CD14-positive monocyte (primary cell): ENCODE measurements around the gene IGSF9. TPM values are rescaled to one million over a fixed set of nuclear protein-coding genes. Genes with fewer than 3 reads are reported as not detected.

Experiments used
- DNase-seq, 3 donors: peaks; one replicate each; pipeline ENCODE4 v3.0.0-alpha.2; 2011 to 2022
- H2AFZ ChIP-seq: 2 replicates; pipeline ENCODE4 v1.6.0; 2012; ENCODE audit warnings: mild to moderate bottlenecking, low read depth, low read length, inconsistent platforms; ENCODE audit not compliant: insufficient read depth, poor library complexity, severe bottlenecking
- H3K27ac ChIP-seq, 2 donors: 1 replicate in 1 of 2; 2 replicates in 1 of 2; pipeline ENCODE4 v1.5.1; 2012 to 2013; ENCODE audit warnings: low read length in 2 of 2, control low read depth in 1 of 2, inconsistent platforms in 1 of 2, low read depth in 1 of 2, mild to moderate bottlenecking in 1 of 2
- H3K27me3 ChIP-seq, 2 donors: one replicate each; pipeline versions ENCODE4 v1.6.0 to v1.6.1; 2011 to 2013; ENCODE audit warnings: low read length in 2 of 2; ENCODE audit not compliant: control insufficient read depth in 2 of 2, insufficient read depth in 2 of 2
- H3K36me3 ChIP-seq, 2 donors: replicated peaks in 1 of 2; 1 replicate in 1 of 2; 2 replicates in 1 of 2; pipeline versions ENCODE4 v1.5.1 to v1.6.1; 2012 to 2013; ENCODE audit warnings: low read length in 2 of 2, control low read depth in 1 of 2, inconsistent platforms in 1 of 2, mild to moderate bottlenecking in 1 of 2; ENCODE audit not compliant: insufficient read depth in 2 of 2, control insufficient read depth in 1 of 2
- H3K4me1 ChIP-seq, 2 donors: 1 replicate in 1 of 2; 2 replicates in 1 of 2; pipeline versions ENCODE4 v1.5.1 to v1.6.1; 2012 to 2013; ENCODE audit warnings: low read length in 2 of 2, control low read depth in 1 of 2, inconsistent platforms in 1 of 2, mild to moderate bottlenecking in 1 of 2, moderate library complexity in 1 of 2; ENCODE audit not compliant: insufficient read depth in 2 of 2, control insufficient read depth in 1 of 2
- H3K4me2 ChIP-seq: replicated peaks from 2 replicates; pipeline ENCODE3; 2012; ENCODE audit warnings: low read length, moderate library complexity, mild to moderate bottlenecking; ENCODE audit not compliant: poor library complexity, severe bottlenecking; ENCODE audit errors: extremely low read depth
- H3K4me3 ChIP-seq, 3 experiments: fragments of 200-600 bp in 1 of 3; sonication (generic) in 1 of 3; replicated peaks in 1 of 3; 1 replicate in 2 of 3; 2 replicates in 1 of 3; pipeline ENCODE4 v1.5.1; 2011 to 2013; ENCODE audit warnings: low read length in 3 of 3, mild to moderate bottlenecking in 3 of 3, control low read depth in 2 of 3, low read depth in 2 of 3, inconsistent platforms in 1 of 3, moderate library complexity in 1 of 3
- H3K79me2 ChIP-seq: 2 replicates; pipeline ENCODE4 v1.6.0; 2012; ENCODE audit warnings: mild to moderate bottlenecking, control low read depth, inconsistent platforms, low read length, moderate library complexity; ENCODE audit not compliant: insufficient read depth
- H3K9ac ChIP-seq: 2 replicates; pipeline ENCODE4 v1.6.0; 2017; ENCODE audit warnings: low read length, mild to moderate bottlenecking; ENCODE audit not compliant: insufficient read depth, poor library complexity, severe bottlenecking
- H3K9me3 ChIP-seq, 2 donors: replicated peaks in 1 of 2; 1 replicate in 1 of 2; 2 replicates in 1 of 2; pipeline versions ENCODE4 v1.5.1 to v1.6.1; 2012 to 2013; ENCODE audit warnings: low read length in 2 of 2, control low read depth in 1 of 2; ENCODE audit not compliant: control insufficient read depth in 1 of 2, insufficient read depth in 1 of 2
- H4K20me1 ChIP-seq: 2 replicates; pipeline ENCODE4 v1.6.0; 2012; ENCODE audit warnings: mild to moderate bottlenecking, low read length, control low read depth, moderate library complexity; ENCODE audit not compliant: insufficient read depth
- H3K27ac Mint-ChIP-seq, 7 donors: one replicate each; pipeline ENCODE4 v1.8.0; 2020; ENCODE audit warnings: mild to moderate bottlenecking in 7 of 7, mixed read lengths in 7 of 7, moderate library complexity in 6 of 7, inconsistent platforms in 2 of 7
- H3K27me3 Mint-ChIP-seq, 3 donors: one replicate each; pipeline ENCODE4 v1.8.0; 2021 to 2022; ENCODE audit warnings: low read depth in 3 of 3, mild to moderate bottlenecking in 3 of 3, mixed read lengths in 3 of 3, moderate library complexity in 3 of 3, inconsistent platforms in 1 of 3
- H3K36me3 Mint-ChIP-seq, 2 donors: one replicate each; pipeline ENCODE4 v1.8.0; 2020; ENCODE audit warnings: mixed read lengths in 2 of 2, inconsistent platforms in 1 of 2, mild to moderate bottlenecking in 1 of 2
- H3K4me1 Mint-ChIP-seq: one replicate; pipeline ENCODE4 v1.8.0; 2020; ENCODE audit warnings: mild to moderate bottlenecking, mixed read lengths
- H3K4me3 Mint-ChIP-seq, 2 donors: one replicate each; pipeline ENCODE4 v1.8.0; 2020; ENCODE audit warnings: mild to moderate bottlenecking in 2 of 2, mixed read lengths in 2 of 2, moderate library complexity in 1 of 2
- H3K9me3 Mint-ChIP-seq, 7 donors: one replicate each; pipeline ENCODE4 v1.8.0; 2020 to 2022; ENCODE audit warnings: mixed read lengths in 7 of 7, mild to moderate bottlenecking in 6 of 7, moderate library complexity in 6 of 7, inconsistent platforms in 2 of 7
- WGBS: methylation state at CpG from one replicate; pipeline ENCODE4 v1.1.5; 2013; ENCODE audit warnings: missing lambda C conversion rate; ENCODE audit not compliant: insufficient coverage; 5-methylcytosine and 5-hydroxymethylcytosine counted together
- intact Hi-C, 2 donors: fragments of 100-400 bp; cut with micrococcal nuclease; formaldehyde crosslinking; loops; one replicate each; pipeline versions ENCODE4 v1.15.0 to v1.15.1; 2023
- polyA plus RNA-seq, 3 donors: library from polyadenylated mRNA; depleted of rRNA in 1 of 3; unstranded in 2 of 3; stranded (reverse) in 1 of 3; fragments of 300-500 nt in 2 of 3; fragments of >200 nt in 1 of 3; fragmentation: Illumina TruSeq in 2 of 3; gene quantifications; 1 replicate in 2 of 3; 2 replicates in 1 of 3; pipeline ENCODE4 v1.2.3, GENCODE V29; 2012 to 2021
- TF ChIP-seq, protein P1 (sequence below): fragments of 200-600 bp; IDR thresholded peaks from one replicate; pipeline ENCODE4 v1.8.0; 2022; ENCODE audit warnings: antibody characterized with exemption, mild to moderate bottlenecking

Gene IGSF9
- polyA plus RNA-seq, 3 donors, result 0.04 TPM; not detected in 2

DNA sequence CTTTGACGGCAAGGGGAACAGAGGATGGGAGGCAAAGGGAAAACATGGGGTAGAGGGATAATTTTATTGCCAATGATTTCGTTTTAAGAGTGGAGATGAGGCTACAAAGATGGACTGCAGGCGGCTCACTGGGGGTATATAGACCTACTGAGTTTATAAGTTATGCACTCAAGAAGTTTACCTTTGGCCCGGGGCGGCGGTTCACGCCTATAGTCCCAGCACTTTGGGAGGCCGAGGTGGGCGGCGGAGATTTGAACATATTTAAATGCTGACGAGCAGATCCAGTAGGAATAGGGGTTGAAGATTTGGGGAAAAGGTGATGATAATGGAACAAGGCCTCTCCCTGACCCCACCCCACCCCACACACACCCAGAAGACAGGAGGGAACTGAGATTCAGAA, 16.8 kb upstream of the IGSF9 start:
- Mint-ChIP-seq H3K9me3 (peaks cover 0 to 3% (median 0%) of the 10 kb centered on the region in 7 donors), H3K4me3 (no peak overlapping the region), H3K4me1 (no peaks in the 10 kb centered on the region), H3K27ac (no peak overlapping the region), H3K36me3 (no peaks in the 10 kb centered on the region), H3K27me3 (peaks cover 4 to 14% (median 6%) of the 10 kb centered on the region in 3 donors)
- TF ChIP-seq, protein P1, sequence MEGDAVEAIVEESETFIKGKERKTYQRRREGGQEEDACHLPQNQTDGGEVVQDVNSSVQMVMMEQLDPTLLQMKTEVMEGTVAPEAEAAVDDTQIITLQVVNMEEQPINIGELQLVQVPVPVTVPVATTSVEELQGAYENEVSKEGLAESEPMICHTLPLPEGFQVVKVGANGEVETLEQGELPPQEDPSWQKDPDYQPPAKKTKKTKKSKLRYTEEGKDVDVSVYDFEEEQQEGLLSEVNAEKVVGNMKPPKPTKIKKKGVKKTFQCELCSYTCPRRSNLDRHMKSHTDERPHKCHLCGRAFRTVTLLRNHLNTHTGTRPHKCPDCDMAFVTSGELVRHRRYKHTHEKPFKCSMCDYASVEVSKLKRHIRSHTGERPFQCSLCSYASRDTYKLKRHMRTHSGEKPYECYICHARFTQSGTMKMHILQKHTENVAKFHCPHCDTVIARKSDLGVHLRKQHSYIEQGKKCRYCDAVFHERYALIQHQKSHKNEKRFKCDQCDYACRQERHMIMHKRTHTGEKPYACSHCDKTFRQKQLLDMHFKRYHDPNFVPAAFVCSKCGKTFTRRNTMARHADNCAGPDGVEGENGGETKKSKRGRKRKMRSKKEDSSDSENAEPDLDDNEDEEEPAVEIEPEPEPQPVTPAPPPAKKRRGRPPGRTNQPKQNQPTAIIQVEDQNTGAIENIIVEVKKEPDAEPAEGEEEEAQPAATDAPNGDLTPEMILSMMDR, result no peak
- no peaks in the 10 kb centered on the region for H4K20me1 ChIP-seq
- H3K4me3 ChIP-seq, result no peak overlapping the region
- H3K27ac ChIP-seq, result no peak overlapping the region
- H3K79me2 ChIP-seq, result no peaks in the 10 kb centered on the region
- intact Hi-C loops, result no loop called here
- no peak overlapping the region for H2AFZ ChIP-seq
- H3K36me3 ChIP-seq, result no peaks in the 10 kb centered on the region
- DNase-seq, result no peak
- H3K9me3 ChIP-seq, result no peaks in the 10 kb centered on the region
- H3K4me1 ChIP-seq, result no peaks in the 10 kb centered on the region
- H3K27me3 ChIP-seq, result no peaks in the 10 kb centered on the region
- no peak overlapping the region for H3K9ac ChIP-seq
- H3K4me2 ChIP-seq, result no peak overlapping the region
- WGBS, result 87% methylated on average over 3 of the region's 11 CpGs

DNA sequence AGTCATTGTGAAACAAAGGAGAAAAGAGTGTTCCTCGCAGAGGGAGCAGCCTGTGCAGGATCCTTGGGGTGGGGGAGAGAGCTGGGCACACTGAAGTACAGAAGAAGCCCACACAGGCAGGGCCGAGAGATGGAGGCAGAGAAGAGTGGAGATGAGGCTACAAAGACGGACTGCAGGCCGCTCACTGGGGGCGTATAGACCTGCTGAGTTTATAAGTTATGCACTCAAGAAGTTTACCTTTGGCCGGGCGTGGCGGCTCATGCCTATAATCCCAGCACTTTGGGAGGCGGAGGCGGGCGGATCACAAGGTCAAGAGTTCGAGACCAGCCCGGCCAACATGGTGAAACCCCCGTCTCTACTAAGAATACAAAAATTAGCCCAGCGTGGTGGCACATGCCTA, 16.2 kb upstream of the IGSF9 start:
- no peaks in the 10 kb centered on the region for H3K36me3 Mint-ChIP-seq
- Histone ChIP-seq H3K36me3 (no peaks in the 10 kb centered on the region), H3K27me3 (no peaks in the 10 kb centered on the region), H3K4me2 (no peak overlapping the region), H4K20me1 (no peaks in the 10 kb centered on the region), H3K9ac (no peak overlapping the region), H3K27ac (no peak overlapping the region), H3K4me3 (no peak overlapping the region), H2AFZ (no peak overlapping the region), H3K9me3 (no peaks in the 10 kb centered on the region), H3K4me1 (no peaks in the 10 kb centered on the region), H3K79me2 (no peaks in the 10 kb centered on the region)
- TF ChIP-seq, protein P1, result no peak
- H3K4me3 Mint-ChIP-seq, result no peak overlapping the region
- peaks cover 0 to under 1% (median 0%) of the 10 kb centered on the region in 7 donors for H3K9me3 Mint-ChIP-seq
- H3K27me3 Mint-ChIP-seq, result peaks cover 4 to 14% (median 6%) of the 10 kb centered on the region in 3 donors
- no peak for DNase-seq
- no peaks in the 10 kb centered on the region for H3K4me1 Mint-ChIP-seq
- WGBS, result 98% methylated on average over 8 of the region's 15 CpGs
- intact Hi-C loops, result no loop called here
- no peak overlapping the region for H3K27ac Mint-ChIP-seq
